ENCODE data around the gene PRRX2. TPM values are rescaled to one million over a fixed set of nuclear protein-coding genes. Genes with fewer than 3 reads are reported as not detected.
A peak's percentile ranks its signal among the peaks of the same experiment; 100 is the strongest.

PRRX2 gene
- total and polyA plus RNA-seq, 2 experiments from 2014 or later = 5.8 to 8.3 TPM

DNA sequence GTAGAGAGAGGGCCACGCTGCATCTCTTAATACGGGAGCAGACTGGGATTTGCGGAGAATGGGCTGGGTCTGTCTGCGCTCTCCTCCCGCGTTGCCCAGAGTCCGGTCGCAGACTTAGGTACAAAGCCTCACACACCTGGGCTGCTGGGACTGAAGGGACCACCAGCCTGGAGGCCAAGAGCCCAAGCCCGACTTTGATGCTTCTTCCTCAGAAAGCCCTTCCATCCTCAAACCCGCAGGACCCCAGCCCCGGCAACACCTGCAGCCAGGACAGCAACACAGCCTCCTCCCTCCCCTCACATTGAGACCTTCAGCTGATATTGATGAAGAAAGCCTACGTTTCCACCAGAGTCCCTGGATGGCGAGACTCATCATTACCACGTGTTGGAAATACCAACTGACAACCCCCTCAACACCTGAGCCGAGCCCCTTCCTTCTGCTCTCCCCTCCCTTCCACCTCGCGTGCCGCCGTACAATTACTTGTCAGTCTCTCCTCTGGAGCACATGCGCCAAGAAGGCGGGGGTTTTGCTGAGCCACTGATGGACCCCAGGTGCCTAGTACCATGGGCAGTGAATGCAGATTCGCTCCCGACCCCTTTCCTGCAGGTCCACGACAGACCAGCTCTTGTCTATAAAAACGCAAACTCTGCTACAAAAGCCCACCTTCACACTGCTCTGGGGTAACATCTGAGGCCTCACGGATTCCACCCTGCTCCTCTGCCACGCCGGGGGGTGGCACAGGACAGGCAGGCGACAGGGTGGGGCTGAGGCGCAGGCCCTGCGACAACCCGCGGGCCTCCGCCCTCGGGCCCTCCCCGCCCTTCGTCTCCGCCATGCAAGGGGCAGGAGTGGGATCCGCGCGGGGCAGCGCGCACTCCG lies 24.3 kb upstream of the PRRX2 start:
- no peaks in the 10 kb centered on the region for H3K4me1 ChIP-seq (ENCODE audit: insufficient read depth)
- no peak for DNase-seq (ENCODE audit: low spot score)
- ATAC-seq = no peak; the same call in 2 of the 3 replicates
- H3K27ac ChIP-seq (ENCODE audit: low read depth) = no peak overlapping the region
- peaks cover 10% of the 10 kb centered on the region for H3K79me2 ChIP-seq (replicated peaks; ENCODE audit: insufficient read depth)
- Mint-ChIP-seq H3K27me3 (ENCODE audit: insufficient read depth, low read depth, poor library complexity) (peaks cover 17% of the 10 kb centered on the region), H3K9me3 (no peaks in the 10 kb centered on the region; the same call in 2 of the 3 replicates), H3K36me3 (ENCODE audit: low read depth) (peaks cover 13% of the 10 kb centered on the region), H3K4me3 (peak overlapping the region; percentile 83), H3K4me1 (peaks cover 9% of the 10 kb centered on the region), H3K27ac (no peak overlapping the region)
- H3K4me3 ChIP-seq = peak overlapping the region; percentile 94
- TF ChIP-seq CREB1 (CRISPR knock-in tag; IDR thresholded peaks at IDR 0.05; ENCODE audit: low read depth) = no peak
- TF ChIP-seq NANOG (IDR thresholded peaks at IDR 0.05; ENCODE audit: borderline replicate concordance) = no peak
- TF ChIP-seq, protein P1, sequence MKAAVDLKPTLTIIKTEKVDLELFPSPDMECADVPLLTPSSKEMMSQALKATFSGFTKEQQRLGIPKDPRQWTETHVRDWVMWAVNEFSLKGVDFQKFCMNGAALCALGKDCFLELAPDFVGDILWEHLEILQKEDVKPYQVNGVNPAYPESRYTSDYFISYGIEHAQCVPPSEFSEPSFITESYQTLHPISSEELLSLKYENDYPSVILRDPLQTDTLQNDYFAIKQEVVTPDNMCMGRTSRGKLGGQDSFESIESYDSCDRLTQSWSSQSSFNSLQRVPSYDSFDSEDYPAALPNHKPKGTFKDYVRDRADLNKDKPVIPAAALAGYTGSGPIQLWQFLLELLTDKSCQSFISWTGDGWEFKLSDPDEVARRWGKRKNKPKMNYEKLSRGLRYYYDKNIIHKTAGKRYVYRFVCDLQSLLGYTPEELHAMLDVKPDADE (IDR thresholded peaks at IDR 0.05) = no peak
- TF ChIP-seq ZNF114 (CRISPR knock-in tag; IDR thresholded peaks at IDR 0.05) = no peak
- no peak for TF ChIP-seq EZH2 (IDR thresholded peaks at IDR 0.05; ENCODE audit: low read depth, unreplicated experiment)
- TF ChIP-seq, protein P2, sequence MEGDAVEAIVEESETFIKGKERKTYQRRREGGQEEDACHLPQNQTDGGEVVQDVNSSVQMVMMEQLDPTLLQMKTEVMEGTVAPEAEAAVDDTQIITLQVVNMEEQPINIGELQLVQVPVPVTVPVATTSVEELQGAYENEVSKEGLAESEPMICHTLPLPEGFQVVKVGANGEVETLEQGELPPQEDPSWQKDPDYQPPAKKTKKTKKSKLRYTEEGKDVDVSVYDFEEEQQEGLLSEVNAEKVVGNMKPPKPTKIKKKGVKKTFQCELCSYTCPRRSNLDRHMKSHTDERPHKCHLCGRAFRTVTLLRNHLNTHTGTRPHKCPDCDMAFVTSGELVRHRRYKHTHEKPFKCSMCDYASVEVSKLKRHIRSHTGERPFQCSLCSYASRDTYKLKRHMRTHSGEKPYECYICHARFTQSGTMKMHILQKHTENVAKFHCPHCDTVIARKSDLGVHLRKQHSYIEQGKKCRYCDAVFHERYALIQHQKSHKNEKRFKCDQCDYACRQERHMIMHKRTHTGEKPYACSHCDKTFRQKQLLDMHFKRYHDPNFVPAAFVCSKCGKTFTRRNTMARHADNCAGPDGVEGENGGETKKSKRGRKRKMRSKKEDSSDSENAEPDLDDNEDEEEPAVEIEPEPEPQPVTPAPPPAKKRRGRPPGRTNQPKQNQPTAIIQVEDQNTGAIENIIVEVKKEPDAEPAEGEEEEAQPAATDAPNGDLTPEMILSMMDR (conservative IDR thresholded peaks at IDR 0.05; ENCODE audit: low read depth in 2 of 2) = no peak
- no peak for TF ChIP-seq EZH2phosphoT487 (IDR thresholded peaks at IDR 0.05; ENCODE audit: unreplicated experiment)
- no peak for TF ChIP-seq JUNB (IDR thresholded peaks at IDR 0.05; ENCODE audit: unreplicated experiment)
- no peak for TF ChIP-seq POLR2AphosphoS5 (IDR thresholded peaks at IDR 0.05; ENCODE audit: low read depth)
- no peak for TF ChIP-seq STAT1 (IDR thresholded peaks at IDR 0.05; ENCODE audit: unreplicated experiment)
- TF ChIP-seq, protein P3, sequence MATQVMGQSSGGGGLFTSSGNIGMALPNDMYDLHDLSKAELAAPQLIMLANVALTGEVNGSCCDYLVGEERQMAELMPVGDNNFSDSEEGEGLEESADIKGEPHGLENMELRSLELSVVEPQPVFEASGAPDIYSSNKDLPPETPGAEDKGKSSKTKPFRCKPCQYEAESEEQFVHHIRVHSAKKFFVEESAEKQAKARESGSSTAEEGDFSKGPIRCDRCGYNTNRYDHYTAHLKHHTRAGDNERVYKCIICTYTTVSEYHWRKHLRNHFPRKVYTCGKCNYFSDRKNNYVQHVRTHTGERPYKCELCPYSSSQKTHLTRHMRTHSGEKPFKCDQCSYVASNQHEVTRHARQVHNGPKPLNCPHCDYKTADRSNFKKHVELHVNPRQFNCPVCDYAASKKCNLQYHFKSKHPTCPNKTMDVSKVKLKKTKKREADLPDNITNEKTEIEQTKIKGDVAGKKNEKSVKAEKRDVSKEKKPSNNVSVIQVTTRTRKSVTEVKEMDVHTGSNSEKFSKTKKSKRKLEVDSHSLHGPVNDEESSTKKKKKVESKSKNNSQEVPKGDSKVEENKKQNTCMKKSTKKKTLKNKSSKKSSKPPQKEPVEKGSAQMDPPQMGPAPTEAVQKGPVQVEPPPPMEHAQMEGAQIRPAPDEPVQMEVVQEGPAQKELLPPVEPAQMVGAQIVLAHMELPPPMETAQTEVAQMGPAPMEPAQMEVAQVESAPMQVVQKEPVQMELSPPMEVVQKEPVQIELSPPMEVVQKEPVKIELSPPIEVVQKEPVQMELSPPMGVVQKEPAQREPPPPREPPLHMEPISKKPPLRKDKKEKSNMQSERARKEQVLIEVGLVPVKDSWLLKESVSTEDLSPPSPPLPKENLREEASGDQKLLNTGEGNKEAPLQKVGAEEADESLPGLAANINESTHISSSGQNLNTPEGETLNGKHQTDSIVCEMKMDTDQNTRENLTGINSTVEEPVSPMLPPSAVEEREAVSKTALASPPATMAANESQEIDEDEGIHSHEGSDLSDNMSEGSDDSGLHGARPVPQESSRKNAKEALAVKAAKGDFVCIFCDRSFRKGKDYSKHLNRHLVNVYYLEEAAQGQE (IDR thresholded peaks at IDR 0.05; ENCODE audit: unreplicated experiment) = no peak
- TF ChIP-seq, protein P4, sequence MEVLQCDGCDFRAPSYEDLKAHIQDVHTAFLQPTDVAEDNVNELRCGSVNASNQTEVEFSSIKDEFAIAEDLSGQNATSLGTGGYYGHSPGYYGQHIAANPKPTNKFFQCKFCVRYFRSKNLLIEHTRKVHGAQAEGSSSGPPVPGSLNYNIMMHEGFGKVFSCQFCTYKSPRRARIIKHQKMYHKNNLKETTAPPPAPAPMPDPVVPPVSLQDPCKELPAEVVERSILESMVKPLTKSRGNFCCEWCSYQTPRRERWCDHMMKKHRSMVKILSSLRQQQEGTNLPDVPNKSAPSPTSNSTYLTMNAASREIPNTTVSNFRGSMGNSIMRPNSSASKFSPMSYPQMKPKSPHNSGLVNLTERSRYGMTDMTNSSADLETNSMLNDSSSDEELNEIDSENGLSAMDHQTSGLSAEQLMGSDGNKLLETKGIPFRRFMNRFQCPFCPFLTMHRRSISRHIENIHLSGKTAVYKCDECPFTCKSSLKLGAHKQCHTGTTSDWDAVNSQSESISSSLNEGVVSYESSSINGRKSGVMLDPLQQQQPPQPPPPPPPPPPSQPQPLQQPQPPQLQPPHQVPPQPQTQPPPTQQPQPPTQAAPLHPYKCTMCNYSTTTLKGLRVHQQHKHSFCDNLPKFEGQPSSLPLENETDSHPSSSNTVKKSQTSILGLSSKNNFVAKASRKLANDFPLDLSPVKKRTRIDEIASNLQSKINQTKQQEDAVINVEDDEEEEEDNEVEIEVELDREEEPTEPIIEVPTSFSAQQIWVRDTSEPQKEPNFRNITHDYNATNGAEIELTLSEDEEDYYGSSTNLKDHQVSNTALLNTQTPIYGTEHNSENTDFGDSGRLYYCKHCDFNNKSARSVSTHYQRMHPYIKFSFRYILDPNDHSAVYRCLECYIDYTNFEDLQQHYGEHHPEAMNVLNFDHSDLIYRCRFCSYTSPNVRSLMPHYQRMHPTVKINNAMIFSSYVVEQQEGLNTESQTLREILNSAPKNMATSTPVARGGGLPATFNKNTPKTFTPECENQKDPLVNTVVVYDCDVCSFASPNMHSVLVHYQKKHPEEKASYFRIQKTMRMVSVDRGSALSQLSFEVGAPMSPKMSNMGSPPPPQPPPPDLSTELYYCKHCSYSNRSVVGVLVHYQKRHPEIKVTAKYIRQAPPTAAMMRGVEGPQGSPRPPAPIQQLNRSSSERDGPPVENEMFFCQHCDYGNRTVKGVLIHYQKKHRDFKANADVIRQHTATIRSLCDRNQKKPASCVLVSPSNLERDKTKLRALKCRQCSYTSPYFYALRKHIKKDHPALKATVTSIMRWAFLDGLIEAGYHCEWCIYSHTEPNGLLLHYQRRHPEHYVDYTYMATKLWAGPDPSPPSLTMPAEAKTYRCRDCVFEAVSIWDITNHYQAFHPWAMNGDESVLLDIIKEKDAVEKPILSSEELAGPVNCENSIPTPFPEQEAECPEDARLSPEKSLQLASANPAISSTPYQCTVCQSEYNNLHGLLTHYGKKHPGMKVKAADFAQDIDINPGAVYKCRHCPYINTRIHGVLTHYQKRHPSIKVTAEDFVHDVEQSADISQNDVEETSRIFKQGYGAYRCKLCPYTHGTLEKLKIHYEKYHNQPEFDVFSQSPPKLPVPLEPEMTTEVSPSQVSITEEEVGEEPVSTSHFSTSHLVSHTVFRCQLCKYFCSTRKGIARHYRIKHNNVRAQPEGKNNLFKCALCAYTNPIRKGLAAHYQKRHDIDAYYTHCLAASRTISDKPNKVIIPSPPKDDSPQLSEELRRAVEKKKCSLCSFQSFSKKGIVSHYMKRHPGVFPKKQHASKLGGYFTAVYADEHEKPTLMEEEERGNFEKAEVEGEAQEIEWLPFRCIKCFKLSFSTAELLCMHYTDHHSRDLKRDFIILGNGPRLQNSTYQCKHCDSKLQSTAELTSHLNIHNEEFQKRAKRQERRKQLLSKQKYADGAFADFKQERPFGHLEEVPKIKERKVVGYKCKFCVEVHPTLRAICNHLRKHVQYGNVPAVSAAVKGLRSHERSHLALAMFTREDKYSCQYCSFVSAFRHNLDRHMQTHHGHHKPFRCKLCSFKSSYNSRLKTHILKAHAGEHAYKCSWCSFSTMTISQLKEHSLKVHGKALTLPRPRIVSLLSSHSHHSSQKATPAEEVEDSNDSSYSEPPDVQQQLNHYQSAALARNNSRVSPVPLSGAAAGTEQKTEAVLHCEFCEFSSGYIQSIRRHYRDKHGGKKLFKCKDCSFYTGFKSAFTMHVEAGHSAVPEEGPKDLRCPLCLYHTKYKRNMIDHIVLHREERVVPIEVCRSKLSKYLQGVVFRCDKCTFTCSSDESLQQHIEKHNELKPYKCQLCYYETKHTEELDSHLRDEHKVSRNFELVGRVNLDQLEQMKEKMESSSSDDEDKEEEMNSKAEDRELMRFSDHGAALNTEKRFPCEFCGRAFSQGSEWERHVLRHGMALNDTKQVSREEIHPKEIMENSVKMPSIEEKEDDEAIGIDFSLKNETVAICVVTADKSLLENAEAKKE (CRISPR knock-in tag; IDR thresholded peaks at IDR 0.05) = no peak
- TF ChIP-seq ZNF331 (CRISPR knock-in tag; IDR thresholded peaks at IDR 0.05; ENCODE audit: low read depth) = no peak
- peak overlapping the region; percentile 91 for H3K4me2 ChIP-seq
- H3K9me2 ChIP-seq (ENCODE audit: insufficient read depth) = no peaks in the 10 kb centered on the region
- H2AFZ ChIP-seq = no peak overlapping the region
- H3K36me3 ChIP-seq (ENCODE audit: insufficient read depth) = no peaks in the 10 kb centered on the region
- no peaks in the 10 kb centered on the region for H3K27me3 ChIP-seq (ENCODE audit: insufficient read depth)
- H4K20me1 ChIP-seq (replicated peaks; ENCODE audit: insufficient read depth) = peaks cover 21% of the 10 kb centered on the region
- no peaks in the 10 kb centered on the region for H3F3A ChIP-seq (replicated peaks; ENCODE audit: low read depth)

All from GM23338 (cell line).